Measurements from ENCODE around the gene PRKN. TPM values are rescaled to one million over a fixed set of nuclear protein-coding genes. Genes with fewer than 3 reads are reported as not detected.

Gene PRKN
- polyA plus RNA-seq, 1 experiment = 0.71 TPM

GRCh38 chr6:161647234-161647633, 1080.3 kb downstream of the PRKN start:
- no peak for DNase-seq (ENCODE audit: low read depth)
- no peaks in the 10 kb centered on the region for H3K36me3 ChIP-seq (ENCODE audit: control insufficient read depth, insufficient read depth, low read length)
- TF ChIP-seq CTCF (IDR thresholded peaks at IDR 0.05; ENCODE audit: insufficient read depth, low read depth, low read length) = no peak
- no peak overlapping the region for H3K4me3 ChIP-seq (ENCODE audit: low read depth, low read length)
- H3K27me3 ChIP-seq (ENCODE audit: control insufficient read depth, insufficient read depth, low read length) = no peaks in the 10 kb centered on the region
- CTCF ChIA-PET = no interaction called here
- POLR2A ChIA-PET = no interaction called here

GRCh38 chr6:161644521-161644920, 1083.0 kb downstream of the PRKN start:
- DNase-seq (ENCODE audit: low read depth) = no peak
- Histone ChIP-seq H3K27me3 (ENCODE audit: control insufficient read depth, insufficient read depth, low read length) (no peaks in the 10 kb centered on the region), H3K4me3 (ENCODE audit: low read depth, low read length) (no peak overlapping the region), H3K36me3 (ENCODE audit: control insufficient read depth, insufficient read depth, low read length) (no peaks in the 10 kb centered on the region)
- CTCF ChIA-PET = no interaction called here
- POLR2A ChIA-PET = no interaction called here
- no peak for TF ChIP-seq CTCF (IDR thresholded peaks at IDR 0.05; ENCODE audit: insufficient read depth, low read depth, low read length)

GRCh38 chr6:161641175-161641574, 1086.4 kb downstream of the PRKN start:
- DNase-seq (ENCODE audit: low read depth) = no peak
- ChIA-PET CTCF (no interaction called here), POLR2A (no interaction called here)
- H3K27me3 ChIP-seq (ENCODE audit: control insufficient read depth, insufficient read depth, low read length) = no peaks in the 10 kb centered on the region
- H3K4me3 ChIP-seq (ENCODE audit: low read depth, low read length) = no peak overlapping the region
- H3K36me3 ChIP-seq (ENCODE audit: control insufficient read depth, insufficient read depth, low read length) = no peaks in the 10 kb centered on the region
- TF ChIP-seq CTCF (IDR thresholded peaks at IDR 0.05; ENCODE audit: insufficient read depth, low read depth, low read length) = no peak

GRCh38 chr6:161639772-161640171, 1087.8 kb downstream of the PRKN start:
- no peaks in the 10 kb centered on the region for H3K36me3 ChIP-seq (ENCODE audit: control insufficient read depth, insufficient read depth, low read length)
- DNase-seq (ENCODE audit: low read depth) = no peak
- no peak for TF ChIP-seq CTCF (IDR thresholded peaks at IDR 0.05; ENCODE audit: insufficient read depth, low read depth, low read length)
- no peak overlapping the region for H3K4me3 ChIP-seq (ENCODE audit: low read depth, low read length)
- POLR2A ChIA-PET = no interaction called here
- no peaks in the 10 kb centered on the region for H3K27me3 ChIP-seq (ENCODE audit: control insufficient read depth, insufficient read depth, low read length)
- CTCF ChIA-PET = no interaction called here

- no peak for DNase-seq (ENCODE audit: low read depth)
- no peak for TF ChIP-seq CTCF (IDR thresholded peaks at IDR 0.05; ENCODE audit: insufficient read depth, low read depth, low read length)
- POLR2A ChIA-PET = no interaction called here
- Histone ChIP-seq H3K4me3 (ENCODE audit: low read depth, low read length) (no peak overlapping the region), H3K36me3 (ENCODE audit: control insufficient read depth, insufficient read depth, low read length) (no peaks in the 10 kb centered on the region), H3K27me3 (ENCODE audit: control insufficient read depth, insufficient read depth, low read length) (no peaks in the 10 kb centered on the region)
- CTCF ChIA-PET = no interaction called here
Measured at GRCh38 chr6:161637658-161638057, 1089.9 kb downstream of the PRKN start.
